ENCODE data around the gene ERICH3.

ERICH3 gene

DNA sequence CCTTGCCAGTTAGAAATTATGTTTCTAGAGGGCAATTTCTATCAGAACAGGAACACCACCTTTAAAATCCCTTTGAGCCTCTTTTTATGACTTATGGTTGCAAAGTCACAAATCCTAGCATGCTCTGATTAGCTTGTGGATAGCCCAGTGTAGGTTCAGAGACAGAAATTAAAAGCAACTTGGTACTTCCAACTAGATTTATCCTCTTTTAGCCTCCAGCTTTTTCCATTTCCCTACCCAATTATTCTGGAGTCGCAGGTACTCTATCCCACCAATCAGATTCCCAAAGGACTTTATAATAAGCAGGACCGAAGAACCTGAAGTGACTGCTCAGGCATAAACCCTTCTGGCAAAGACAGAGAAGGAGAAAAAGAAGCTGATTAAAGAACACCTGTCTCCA is 127.8 kb downstream of the ERICH3 start:
- no peak for DNase-seq (ENCODE audit: low spot score)
- TF ChIP-seq, protein P1, sequence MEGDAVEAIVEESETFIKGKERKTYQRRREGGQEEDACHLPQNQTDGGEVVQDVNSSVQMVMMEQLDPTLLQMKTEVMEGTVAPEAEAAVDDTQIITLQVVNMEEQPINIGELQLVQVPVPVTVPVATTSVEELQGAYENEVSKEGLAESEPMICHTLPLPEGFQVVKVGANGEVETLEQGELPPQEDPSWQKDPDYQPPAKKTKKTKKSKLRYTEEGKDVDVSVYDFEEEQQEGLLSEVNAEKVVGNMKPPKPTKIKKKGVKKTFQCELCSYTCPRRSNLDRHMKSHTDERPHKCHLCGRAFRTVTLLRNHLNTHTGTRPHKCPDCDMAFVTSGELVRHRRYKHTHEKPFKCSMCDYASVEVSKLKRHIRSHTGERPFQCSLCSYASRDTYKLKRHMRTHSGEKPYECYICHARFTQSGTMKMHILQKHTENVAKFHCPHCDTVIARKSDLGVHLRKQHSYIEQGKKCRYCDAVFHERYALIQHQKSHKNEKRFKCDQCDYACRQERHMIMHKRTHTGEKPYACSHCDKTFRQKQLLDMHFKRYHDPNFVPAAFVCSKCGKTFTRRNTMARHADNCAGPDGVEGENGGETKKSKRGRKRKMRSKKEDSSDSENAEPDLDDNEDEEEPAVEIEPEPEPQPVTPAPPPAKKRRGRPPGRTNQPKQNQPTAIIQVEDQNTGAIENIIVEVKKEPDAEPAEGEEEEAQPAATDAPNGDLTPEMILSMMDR (IDR thresholded peaks at IDR 0.05; ENCODE audit: extremely low read depth, missing control alignments) = no peak

DNA sequence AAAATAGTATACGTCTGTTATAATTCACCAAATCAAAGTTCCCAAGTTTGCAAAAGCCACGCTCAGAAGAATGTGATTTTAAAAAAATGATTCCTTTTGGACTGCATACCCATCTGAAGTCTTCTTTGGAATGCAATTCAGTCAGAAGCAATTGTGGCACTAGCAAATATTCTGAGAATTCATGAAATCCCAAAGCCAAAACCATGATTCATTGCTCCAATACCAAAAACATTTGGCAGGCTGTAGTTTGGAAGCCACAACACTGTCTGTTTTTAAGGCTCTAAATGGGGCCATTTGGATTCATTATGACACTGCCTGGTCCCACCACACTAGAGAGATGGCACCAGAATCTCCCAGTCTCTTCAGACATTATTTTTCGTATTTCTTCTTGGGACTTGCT is 139.4 kb downstream of the ERICH3 start:
- no peak for DNase-seq (ENCODE audit: low spot score)

DNA sequence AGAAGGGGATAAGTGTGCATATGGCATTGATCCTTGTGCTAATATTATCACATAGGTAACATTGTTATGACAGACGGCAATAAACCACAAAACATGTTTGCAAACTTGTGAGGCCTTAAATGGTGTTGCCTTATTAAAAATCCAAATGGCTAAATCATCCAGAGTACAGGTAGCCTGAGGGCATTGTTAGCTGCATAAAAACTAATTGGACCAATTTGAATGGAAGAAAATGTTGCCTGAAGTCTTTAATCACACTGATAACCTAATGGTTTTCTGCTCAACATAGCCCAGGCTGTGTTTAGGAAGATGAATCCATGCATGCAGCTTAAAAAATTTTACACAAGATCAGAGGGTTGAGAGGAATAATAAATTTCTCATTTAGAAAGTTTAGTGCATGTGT is 141.8 kb downstream of the ERICH3 start:
- DNase-seq (ENCODE audit: low spot score) = no peak
- TF ChIP-seq, protein P1 (IDR thresholded peaks at IDR 0.05; ENCODE audit: extremely low read depth, missing control alignments) = no peak

More for the DNA sequence above, 139.4 kb downstream of the ERICH3 start:
- TF ChIP-seq, protein P1 (IDR thresholded peaks at IDR 0.05; ENCODE audit: extremely low read depth, missing control alignments) = no peak

DNA sequence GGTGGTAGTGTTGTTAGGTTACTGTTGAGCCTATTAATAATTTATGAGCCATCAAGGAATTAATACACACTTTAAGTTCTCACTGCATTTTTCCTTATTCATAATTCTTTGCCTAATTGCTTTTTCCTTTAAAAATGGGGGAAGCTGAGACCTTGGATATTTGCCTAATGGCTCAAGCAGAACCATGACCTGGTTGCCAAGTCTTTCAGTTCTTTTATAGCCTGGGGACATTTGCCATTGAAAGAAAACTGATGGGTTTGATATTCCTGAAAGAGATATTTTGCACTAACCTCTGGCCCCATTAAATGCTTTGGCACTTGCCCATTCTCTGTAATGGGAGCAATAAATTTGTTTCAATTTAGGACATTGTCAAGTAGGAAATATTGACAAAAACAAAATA is 142.7 kb downstream of the ERICH3 start:
- TF ChIP-seq, protein P1 (IDR thresholded peaks at IDR 0.05; ENCODE audit: extremely low read depth, missing control alignments) = no peak
- DNase-seq (ENCODE audit: low spot score) = no peak

DNA sequence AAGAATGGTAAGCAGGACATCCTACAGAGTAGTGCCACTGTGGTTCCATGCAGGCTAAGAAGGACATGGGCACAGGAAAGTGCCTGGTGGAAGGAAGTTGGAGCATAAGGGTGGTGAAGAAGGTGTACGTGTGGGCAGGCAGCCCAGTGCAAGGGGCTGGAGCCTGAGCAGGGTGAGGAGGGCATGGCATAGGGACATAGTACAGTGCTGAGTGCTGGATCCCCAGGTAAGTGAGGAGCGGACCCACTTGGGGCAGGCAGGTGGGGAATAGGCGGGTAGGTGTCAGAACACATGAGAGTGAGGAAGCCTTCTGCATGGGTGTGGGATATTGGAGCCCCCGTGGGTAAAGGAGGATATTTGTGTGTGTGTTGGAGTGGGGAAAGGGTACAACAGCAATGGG is 145.5 kb downstream of the ERICH3 start:
- no peak for DNase-seq (ENCODE audit: low spot score)
- TF ChIP-seq, protein P1 (IDR thresholded peaks at IDR 0.05; ENCODE audit: extremely low read depth, missing control alignments) = no peak

DNA sequence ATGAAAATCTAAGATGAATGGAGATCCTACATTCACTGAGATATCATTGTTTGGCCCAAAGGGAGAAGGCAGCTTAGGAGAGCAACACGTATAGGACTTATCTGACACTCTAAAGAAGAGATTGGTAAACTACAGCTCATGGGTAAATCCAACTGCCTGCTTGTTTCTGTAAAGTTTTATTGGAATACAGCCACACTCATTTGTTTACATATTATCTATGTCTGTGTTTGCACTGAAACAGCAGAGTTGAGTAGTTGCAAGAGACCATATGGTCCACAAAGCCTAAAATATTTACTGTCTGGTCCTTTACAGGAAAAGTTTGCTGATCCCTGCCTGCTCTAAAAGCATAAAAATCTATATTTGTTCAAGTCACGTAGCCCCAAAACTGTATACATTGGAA is 146.9 kb downstream of the ERICH3 start:
- no peak for DNase-seq (ENCODE audit: low spot score)
- TF ChIP-seq, protein P1 (IDR thresholded peaks at IDR 0.05; ENCODE audit: extremely low read depth, missing control alignments) = no peak

DNA sequence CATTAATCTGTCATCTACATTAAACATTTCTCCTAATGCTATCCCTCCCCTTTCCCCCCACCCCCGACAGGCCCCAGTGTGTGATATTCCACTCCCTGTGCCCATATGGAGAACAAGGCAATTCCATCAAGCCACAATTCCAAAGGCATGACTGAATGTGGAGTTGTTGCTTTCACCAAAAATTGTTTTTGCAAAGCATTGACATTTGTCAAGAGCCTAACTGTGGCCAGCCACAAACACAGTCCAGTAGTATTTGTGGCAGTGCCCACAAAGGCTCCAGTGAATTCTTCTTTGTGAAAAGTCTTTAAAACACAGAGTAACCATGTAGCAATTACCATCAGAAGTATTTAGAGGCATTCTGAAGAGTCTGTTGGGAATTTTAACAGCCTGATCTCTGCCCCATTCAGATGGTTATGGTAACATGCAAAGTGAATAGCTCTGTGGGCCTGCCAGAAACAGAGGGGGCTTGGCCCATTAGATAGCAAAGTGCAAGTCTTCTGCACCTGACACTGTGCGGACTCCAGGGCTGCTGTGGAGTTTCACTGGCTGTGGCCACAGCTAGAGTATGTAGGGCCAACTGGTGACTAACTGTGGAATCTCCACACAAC is 149.6 kb downstream of the ERICH3 start:
- TF ChIP-seq, protein P1 (IDR thresholded peaks at IDR 0.05; ENCODE audit: extremely low read depth, missing control alignments) = no peak
- no peak for DNase-seq (ENCODE audit: low spot score)
